ENCODE results near the gene PRDM16. TPM values are rescaled to one million over a fixed set of nuclear protein-coding genes. Genes with fewer than 3 reads are reported as not detected.

PRDM16 gene
- total RNA-seq, 1 experiment from 2014 or later: 6.1 TPM

DNA sequence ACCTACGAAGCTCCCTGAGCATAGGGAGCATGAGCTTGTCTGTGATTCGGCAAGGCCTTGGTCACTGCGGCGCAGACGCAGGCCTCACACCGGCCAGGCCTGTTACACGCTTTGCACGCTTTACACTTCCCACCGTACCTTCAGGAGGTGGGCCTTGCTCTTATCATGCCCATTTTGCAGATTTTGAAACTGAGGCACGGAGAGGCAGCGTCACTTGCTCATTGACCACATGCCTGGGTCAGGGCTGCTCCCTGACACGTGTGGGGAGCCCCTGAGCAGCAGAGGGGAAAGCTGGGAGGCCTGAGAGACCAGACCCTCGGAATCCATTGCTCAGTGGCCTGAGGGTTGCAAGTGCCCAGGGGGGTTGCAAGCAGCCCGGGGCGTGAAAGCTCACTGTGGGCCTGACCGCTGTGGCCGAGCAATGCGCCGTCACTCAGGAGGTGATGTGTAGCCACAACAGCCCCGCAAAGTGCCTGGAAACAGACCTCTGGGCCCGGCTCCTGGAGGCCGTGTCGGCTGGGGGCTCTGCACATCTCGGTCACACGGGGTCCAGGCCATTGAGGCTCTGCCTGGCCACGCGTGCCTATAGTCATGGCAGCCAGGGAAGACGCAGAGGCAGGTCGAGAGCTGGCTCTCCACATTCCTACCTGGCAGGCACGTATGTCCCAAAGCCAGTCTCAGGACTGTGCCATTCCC is 392.4 kb downstream of the PRDM16 start:
- no peaks in the 10 kb centered on the region for H3K9me3 ChIP-seq (ENCODE audit: control insufficient read depth in 1 of 2, insufficient read depth in 1 of 2, low read depth in 1 of 2, low read length in 2 of 2)
- no peaks in the 10 kb centered on the region for H4K20me1 ChIP-seq (ENCODE audit: insufficient read depth)
- no peak overlapping the region for H3K4me3 ChIP-seq (replicated peaks in 1 of 2; ENCODE audit: low read depth in 1 of 2, low read length in 2 of 2)
- no peak overlapping the region for H2AFZ ChIP-seq (ENCODE audit: low read depth, low read length, poor library complexity, severe bottlenecking)
- H3K27ac ChIP-seq (ENCODE audit: low read depth, low read length): no peak overlapping the region
- DNase-seq (ENCODE audit: low read depth, low spot score) (no peak), ATAC-seq (no peak)
- H3K9ac ChIP-seq (ENCODE audit: low read length): peak overlapping the region; percentile 30; the same call in 1 of the 2 replicates
- intact Hi-C loops (cut with micrococcal nuclease): no loop called here
- no TSS peak for BruUV-seq (replicated peaks)
- ChIA-PET POLR2A (no interaction called here), RAD21 (ENCODE audit: low non-redundant PET in 1 of 2, low total read pairs in 2 of 2, uncharacterized antibody in 2 of 2, unreplicated experiment in 2 of 2) (no interaction called here), CTCF (no interaction called here)
- H3K4me1 ChIP-seq (ENCODE audit: control insufficient read depth in 1 of 2, insufficient read depth in 2 of 2, low read length in 2 of 2): peaks cover 14 to 23% of the 10 kb centered on the region in 2 experiments
- no peak for TF ChIP-seq RAD21 (IDR thresholded peaks at IDR 0.05; ENCODE audit: low read depth)
- TF ChIP-seq SP1 (IDR thresholded peaks at IDR 0.05; ENCODE audit: low read depth): no peak
- no peak for TF ChIP-seq POLR2A (IDR thresholded peaks at IDR 0.05; ENCODE audit: borderline replicate concordance, extremely low read depth, insufficient read depth, insufficient read length)
- TF ChIP-seq, protein P1, sequence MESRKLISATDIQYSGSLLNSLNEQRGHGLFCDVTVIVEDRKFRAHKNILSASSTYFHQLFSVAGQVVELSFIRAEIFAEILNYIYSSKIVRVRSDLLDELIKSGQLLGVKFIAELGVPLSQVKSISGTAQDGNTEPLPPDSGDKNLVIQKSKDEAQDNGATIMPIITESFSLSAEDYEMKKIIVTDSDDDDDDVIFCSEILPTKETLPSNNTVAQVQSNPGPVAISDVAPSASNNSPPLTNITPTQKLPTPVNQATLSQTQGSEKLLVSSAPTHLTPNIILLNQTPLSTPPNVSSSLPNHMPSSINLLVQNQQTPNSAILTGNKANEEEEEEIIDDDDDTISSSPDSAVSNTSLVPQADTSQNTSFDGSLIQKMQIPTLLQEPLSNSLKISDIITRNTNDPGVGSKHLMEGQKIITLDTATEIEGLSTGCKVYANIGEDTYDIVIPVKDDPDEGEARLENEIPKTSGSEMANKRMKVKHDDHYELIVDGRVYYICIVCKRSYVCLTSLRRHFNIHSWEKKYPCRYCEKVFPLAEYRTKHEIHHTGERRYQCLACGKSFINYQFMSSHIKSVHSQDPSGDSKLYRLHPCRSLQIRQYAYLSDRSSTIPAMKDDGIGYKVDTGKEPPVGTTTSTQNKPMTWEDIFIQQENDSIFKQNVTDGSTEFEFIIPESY (IDR thresholded peaks at IDR 0.05; ENCODE audit: extremely low read depth, insufficient replicate concordance, low read length): no peak
- no peak for TF ChIP-seq EZH2phosphoT487 (IDR thresholded peaks at IDR 0.05; ENCODE audit: borderline replicate concordance)
- no peak for TF ChIP-seq YY1 (IDR thresholded peaks at IDR 0.05; ENCODE audit: extremely low read depth, insufficient replicate concordance, low read depth, low read length)
- no peak for TF ChIP-seq FOSL1 (IDR thresholded peaks at IDR 0.05; ENCODE audit: low read depth)
- no peak for TF ChIP-seq EGR1 (IDR thresholded peaks at IDR 0.05; ENCODE audit: low read depth)
- no peak for TF ChIP-seq ELF1 (IDR thresholded peaks at IDR 0.05; ENCODE audit: borderline replicate concordance, low read depth)
- no peak for TF ChIP-seq ZFX (IDR thresholded peaks at IDR 0.05)
- TF ChIP-seq, protein P2, sequence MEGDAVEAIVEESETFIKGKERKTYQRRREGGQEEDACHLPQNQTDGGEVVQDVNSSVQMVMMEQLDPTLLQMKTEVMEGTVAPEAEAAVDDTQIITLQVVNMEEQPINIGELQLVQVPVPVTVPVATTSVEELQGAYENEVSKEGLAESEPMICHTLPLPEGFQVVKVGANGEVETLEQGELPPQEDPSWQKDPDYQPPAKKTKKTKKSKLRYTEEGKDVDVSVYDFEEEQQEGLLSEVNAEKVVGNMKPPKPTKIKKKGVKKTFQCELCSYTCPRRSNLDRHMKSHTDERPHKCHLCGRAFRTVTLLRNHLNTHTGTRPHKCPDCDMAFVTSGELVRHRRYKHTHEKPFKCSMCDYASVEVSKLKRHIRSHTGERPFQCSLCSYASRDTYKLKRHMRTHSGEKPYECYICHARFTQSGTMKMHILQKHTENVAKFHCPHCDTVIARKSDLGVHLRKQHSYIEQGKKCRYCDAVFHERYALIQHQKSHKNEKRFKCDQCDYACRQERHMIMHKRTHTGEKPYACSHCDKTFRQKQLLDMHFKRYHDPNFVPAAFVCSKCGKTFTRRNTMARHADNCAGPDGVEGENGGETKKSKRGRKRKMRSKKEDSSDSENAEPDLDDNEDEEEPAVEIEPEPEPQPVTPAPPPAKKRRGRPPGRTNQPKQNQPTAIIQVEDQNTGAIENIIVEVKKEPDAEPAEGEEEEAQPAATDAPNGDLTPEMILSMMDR (IDR thresholded peaks at IDR 0.05 in 2 of 3, conservative IDR thresholded peaks at IDR 0.05 in 1 of 3; ENCODE audit: borderline replicate concordance in 1 of 3, insufficient read depth in 1 of 3, low read depth in 2 of 3, low read length in 2 of 3): no peak
- H3K9me2 ChIP-seq (ENCODE audit: insufficient read depth): no peaks in the 10 kb centered on the region
- no peaks in the 10 kb centered on the region for H3K36me3 ChIP-seq (ENCODE audit: control insufficient read depth in 1 of 2, insufficient read depth in 2 of 2, low read length in 2 of 2)
- 0 out of 2 replicates have a peak overlapping the region, but pooled peaks have one; percentile 51 for H3K4me2 ChIP-seq (ENCODE audit: low read length)
- peaks cover under 1% of the 10 kb centered on the region; the same call in 1 of the 2 replicates for H3K79me2 ChIP-seq (ENCODE audit: insufficient read depth, low read length)
- H3K27me3 ChIP-seq (ENCODE audit: insufficient read depth, low read length): no peaks in the 10 kb centered on the region
